K562 (cell line): ENCODE measurements around the gene TARBP1. TPM values are rescaled to one million over a fixed set of nuclear protein-coding genes. Genes with fewer than 3 reads are reported as not detected.

Experiments used
- ATAC-seq: fragments of 200-7000 bp; cut with Tn5 transposase; 3 replicates; pipeline ENCODE4 v1.9.1; 2020; ENCODE audit warnings: moderate library complexity
- BruUV-seq: library from RNA; stranded (reverse); fragments of 400-500 nt; replicated peaks from 2 replicates; lab custom pipeline; 2021; lab: Mats Ljungman, UMichigan
- CTCF ChIA-PET: fragments of 300-600 bp; formaldehyde crosslinking; extraction: SDS; loops from one replicate; lab custom pipeline; 2021; ENCODE audit warnings: low intra/inter-chr PET ratio; lab: Yijun Ruan, JAX
- POLR2A ChIA-PET: fragments of 300-600, 350-650 bp; sonication (Branson Sonifier 250); formaldehyde crosslinking; extraction: SDS; loops from one replicate; lab custom pipeline; 2021; ENCODE audit warnings: antibody characterized with exemption, inconsistent platforms; lab: Yijun Ruan, JAX
- DNase-seq, 4 experiments: peaks; one replicate each; pipeline versions ENCODE4 v3.0.0 to v3.0.0-alpha.2; 2011 to 2018; ENCODE audit warnings: low spot score in 3 of 4, mixed read lengths in 3 of 4; ENCODE audit errors: extremely low read depth in 1 of 4
- FAIRE-seq: peaks from 2 replicates; lab custom pipeline; 2011; peaks lifted over from hg19 to GRCh38; lab: Jason Lieb, UNC
- H2AFZ ChIP-seq: 2 replicates; pipeline ENCODE4 v1.6.0; 2011; ENCODE audit warnings: low read depth, low read length, control low read depth, inconsistent platforms
- H3K27ac ChIP-seq: fragments of 200-600 bp; 3 replicates; pipeline ENCODE4 v1.8.0; 2011; ENCODE audit warnings: low read depth, mild to moderate bottlenecking, control low read depth, inconsistent platforms, low read length, moderate library complexity, mixed read lengths; ENCODE audit errors: extremely low read depth
- H3K27me3 ChIP-seq, 2 experiments: fragments of 300-600 bp in 1 of 2; 2 replicates in 1 of 2; 3 replicates in 1 of 2; pipeline versions ENCODE4 v1.6.0 to v1.8.0; 2011; ENCODE audit warnings: inconsistent platforms in 2 of 2, low read length in 2 of 2, mild to moderate bottlenecking in 1 of 2, mixed read lengths in 1 of 2, moderate library complexity in 1 of 2; ENCODE audit not compliant: control insufficient read depth in 2 of 2, insufficient read depth in 2 of 2
- H3K36me3 ChIP-seq: fragments of 300-600 bp; 3 replicates; pipeline ENCODE4 v1.8.0; 2011; ENCODE audit warnings: mild to moderate bottlenecking, low read length, inconsistent platforms; ENCODE audit not compliant: control insufficient read depth, insufficient read depth
- H3K4me1 ChIP-seq, 2 experiments: fragments of 200-600 bp in 1 of 2; replicated peaks in 1 of 2; 2 replicates in 1 of 2; 3 replicates in 1 of 2; pipeline versions ENCODE4 v1.5.1 to v1.8.0; 2011; ENCODE audit warnings: inconsistent platforms in 2 of 2, low read length in 2 of 2, mild to moderate bottlenecking in 1 of 2, mixed read lengths in 1 of 2, moderate library complexity in 1 of 2; ENCODE audit not compliant: control insufficient read depth in 2 of 2, insufficient read depth in 2 of 2
- H3K4me2 ChIP-seq: 2 replicates; pipeline ENCODE4 v1.6.1; 2011; ENCODE audit warnings: low read length, control low read depth, inconsistent platforms, mixed read lengths; ENCODE audit not compliant: insufficient read depth
- H3K4me3 ChIP-seq: fragments of 200-600 bp; sonication (generic), shearing (Covaris generic); 2 replicates; pipeline ENCODE4 v1.5.1; 2016; ENCODE audit warnings: control low read depth, inconsistent platforms
- H3K79me2 ChIP-seq: fragments of 200-600 bp; 3 replicates; pipeline ENCODE4 v1.8.0; 2011; ENCODE audit warnings: low read length, inconsistent platforms; ENCODE audit not compliant: control insufficient read depth, insufficient read depth
- H3K9ac ChIP-seq, 2 experiments: 2 replicates each; pipeline versions ENCODE4 v1.6.0 to v1.6.1; 2011; ENCODE audit warnings: low read depth in 2 of 2, low read length in 2 of 2, control low read depth in 1 of 2, inconsistent platforms in 1 of 2, mild to moderate bottlenecking in 1 of 2, mixed read lengths in 1 of 2; ENCODE audit not compliant: insufficient read depth in 1 of 2
- H3K9me1 ChIP-seq: one replicate; pipeline ENCODE4 v1.6.0; 2011; ENCODE audit warnings: inconsistent platforms, mild to moderate bottlenecking, low read length, moderate library complexity; ENCODE audit not compliant: control insufficient read depth, insufficient read depth
- H3K9me3 ChIP-seq: replicated peaks from 2 replicates; pipeline ENCODE4 v1.5.1; 2011; ENCODE audit warnings: low read depth, low read length, inconsistent platforms; ENCODE audit not compliant: control insufficient read depth, insufficient read depth
- H4K20me1 ChIP-seq: replicated peaks from 2 replicates; pipeline ENCODE4 v1.6.1; 2011; ENCODE audit warnings: low read length, inconsistent platforms, mixed read lengths; ENCODE audit not compliant: control insufficient read depth, insufficient read depth
- BCOR ChIP-seq: fragments of 450-650 bp; IDR thresholded peaks from 2 replicates; pipeline ENCODE4 v1.6.1; 2016
- BRF1 ChIP-seq: IDR thresholded peaks from 3 replicates; pipeline ENCODE4 v1.6.1; 2011; ENCODE audit warnings: borderline replicate concordance, mild to moderate bottlenecking; ENCODE audit not compliant: insufficient read length; ENCODE audit errors: extremely low read depth
- CREBBP ChIP-seq: IDR thresholded peaks from one replicate; pipeline ENCODE4 v1.6.1; 2012; ENCODE audit warnings: low read depth, mild to moderate bottlenecking, control low read depth, inconsistent platforms, low read length
- ETV6 ChIP-seq, 3 experiments: fragments of 150-350 bp in 1 of 3; sonication (generic) in 1 of 3; formaldehyde crosslinking in 1 of 3; IDR thresholded peaks; 2 replicates each; pipeline versions ENCODE4 v1.6.1 to v1.8.0; 2014 to 2022; ENCODE audit warnings: borderline replicate concordance in 2 of 3, low read depth in 2 of 3, antibody characterized with exemption in 1 of 3, low read length in 1 of 3, mild to moderate bottlenecking in 1 of 3, missing genetic modification reagents in 1 of 3
- GABPA ChIP-seq: fragments of 200-800 bp; sonication (Bioruptor generic); conservative IDR thresholded peaks from 2 replicates; pipeline ENCODE4 v1.6.1; 2016; ENCODE audit warnings: low read depth, missing genetic modification characterization, missing compliant biosample characterization
- HCFC1 ChIP-seq: IDR thresholded peaks from 2 replicates; pipeline ENCODE4 v1.6.1; 2012; ENCODE audit warnings: low read depth, low read length, improper control_type of control experiment
- IFI16 ChIP-seq: fragments of 250-450 bp; sonication (Bioruptor Pico); IDR thresholded peaks from 2 replicates; pipeline ENCODE4 v2.1.2; 2022; ENCODE audit warnings: mild to moderate bottlenecking, inconsistent platforms
- KAT2B ChIP-seq: IDR thresholded peaks from one replicate; pipeline ENCODE4 v1.6.1; 2012; ENCODE audit warnings: low read depth, mild to moderate bottlenecking, control low read depth, inconsistent platforms, low read length, moderate library complexity
- NUFIP1 ChIP-seq: fragments of 450-650 bp; IDR thresholded peaks from 2 replicates; pipeline ENCODE4 v1.6.1; 2018; ENCODE audit not compliant: partially characterized antibody
- POLR2G ChIP-seq: fragments of 200-400 bp; formaldehyde crosslinking; IDR thresholded peaks from 2 replicates; pipeline ENCODE4 v1.6.1; 2017; ENCODE audit warnings: low read depth, mild to moderate bottlenecking, antibody characterized with exemption, low read length, moderate library complexity
- RBM17 ChIP-seq: fragments of 200-400 bp; formaldehyde crosslinking; IDR thresholded peaks from 2 replicates; pipeline ENCODE4 v1.6.1; 2017; ENCODE audit warnings: low read depth, mild to moderate bottlenecking, low read length, borderline replicate concordance
- SAFB ChIP-seq: fragments of 200-400 bp; formaldehyde crosslinking; IDR thresholded peaks from 2 replicates; pipeline ENCODE4 v1.6.1; 2017; ENCODE audit warnings: low read depth, low read length, borderline replicate concordance
- SMAD1 ChIP-seq: fragments of 150-350 bp; IDR thresholded peaks from 2 replicates; pipeline ENCODE4 v1.6.1; 2014; ENCODE audit warnings: low read length, low read depth; ENCODE audit not compliant: partially characterized antibody
- TCFL5 ChIP-seq: fragments of 250-450 bp; sonication (Bioruptor Pico); conservative IDR thresholded peaks from 2 replicates; pipeline ENCODE4 v1.6.1; 2021; ENCODE audit warnings: mild to moderate bottlenecking, moderate library complexity, matching md5 sums
- ZNF75A ChIP-seq: fragments of 450-650 bp; formaldehyde crosslinking; IDR thresholded peaks from 2 replicates; pipeline ENCODE4 v1.4.0; 2020; ENCODE audit warnings: mild to moderate bottlenecking
- ZNF780A ChIP-seq: fragments of 250-450 bp; sonication (Bioruptor Pico); IDR thresholded peaks from 2 replicates; pipeline ENCODE4 v1.5.0; 2021; ENCODE audit warnings: mild to moderate bottlenecking
- WGBS: fragments of 100-300 bp; shearing (Covaris generic); methylation state at CpG from one replicate; pipeline ENCODE4 v1.1.6; 2016; ENCODE audit warnings: low coverage, mixed read lengths; ENCODE audit not compliant: insufficient coverage; ENCODE audit errors: missing lambda C conversion rate; 5-methylcytosine and 5-hydroxymethylcytosine counted together
- in situ Hi-C: fragments of 300-500 bp; cut with MboI; formaldehyde crosslinking; loops from 4 replicates; pipeline ENCODE4 v1.15.0; 2018; ENCODE audit warnings: inconsistent platforms, mixed read lengths
- intact Hi-C: fragments of 100-400 bp; cut with micrococcal nuclease; formaldehyde crosslinking; loops from 2 replicates; pipeline ENCODE4 v1.14.2; 2022
- polyA plus RNA-seq, 8 experiments: library from polyadenylated mRNA; depleted of rRNA in 4 of 8; stranded (reverse) in 5 of 8; unstranded in 3 of 8; fragments of >200 nt; fragmentation: Nextera tagmentation in 2 of 8; fragmentation: Illumina TruSeq in 1 of 8; extraction: Ambion mirVana in 2 of 8; extraction: Trizol in 1 of 8; gene quantifications; 2 replicates each; pipeline versions ENCODE4 v1.2.1 to v1.2.3, GENCODE V29; 2011 to 2014; ENCODE audit warnings: inconsistent platforms in 1 of 8, missing spikeins in 1 of 8
- total RNA-seq, 7 experiments: library from RNA; depleted of rRNA in 6 of 7; stranded (reverse); fragments of >200 nt in 6 of 7; fragmentation: Illumina TruSeq in 2 of 7; extraction: Trizol in 2 of 7; gene quantifications; 2 replicates each; pipeline versions ENCODE4 v1.2.1 to v1.2.3, GENCODE V29; 2011 to 2021; ENCODE audit warnings: low replicate concordance in 1 of 7
- TF ChIP-seq, protein P1 (sequence below): fragments of 450-650 bp; IDR thresholded peaks from 2 replicates; pipeline ENCODE4 v1.6.1; 2016; ENCODE audit warnings: mild to moderate bottlenecking
- TF ChIP-seq, protein P2 (sequence below): fragments of 450-650 bp; formaldehyde crosslinking; conservative IDR thresholded peaks from 2 replicates; pipeline ENCODE4 v1.4.0; 2022; ENCODE audit warnings: mild to moderate bottlenecking, missing genetic modification characterization

The TARBP1 gene
- total and polyA plus RNA-seq, 9 of the 15 experiments (the other 6 are each of a cell fraction or from before 2014, with no cell fraction given): 8.8 to 48.0 (median 22.9) TPM

DNA sequence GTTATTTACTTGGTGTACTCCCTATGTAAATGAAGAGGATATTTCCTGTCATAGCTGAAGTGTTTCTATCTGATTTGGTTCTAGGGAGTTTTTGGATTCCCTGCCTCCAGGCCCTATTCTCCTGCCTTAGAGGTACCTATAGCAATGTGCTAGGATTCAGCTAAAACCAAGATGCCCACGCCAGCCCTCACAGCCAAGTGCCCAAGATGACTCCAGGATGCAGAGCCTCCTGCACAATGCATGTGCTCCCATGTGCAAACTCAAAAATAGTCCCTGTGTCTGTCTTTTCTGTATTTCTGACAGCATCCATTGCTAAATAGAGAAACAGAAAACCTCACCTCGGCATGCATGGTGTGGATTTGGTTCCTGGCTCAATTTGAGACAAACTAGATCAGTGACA lies 887 bp upstream of the TARBP1 start:
- no peak overlapping the region for H3K9ac ChIP-seq
- H3K79me2 ChIP-seq: peaks cover 7% of the 10 kb centered on the region; the same call in 2 of the 3 replicates
- no peaks in the 10 kb centered on the region for H3K9me3 ChIP-seq
- ChIA-PET CTCF (no interaction called here), POLR2A (interaction anchor here (0.8 to 2.8 kb wide), 4 partner anchors 64 to 1281 kb away, joined by 3 to 8 read pairs (median 6); partner anchors contain the start of gene IRF2BP2)
- in situ Hi-C loops (loop anchor here (5.0 to 10.0 kb wide), 2 partner anchors 158 to 355 kb away; no protein-coding TSS in a partner anchor), intact Hi-C loops (loop anchor here (2.0 to 5.0 kb wide), 3 partner anchors 107 to 1237 kb away; partner anchors contain the start of gene COA6)
- H3K36me3 ChIP-seq: no peaks in the 10 kb centered on the region
- H2AFZ ChIP-seq: peak overlapping the region; percentile 13; the same call in 1 of the 2 replicates
- ATAC-seq: no peak
- DNase-seq: no peak
- no peak for TF ChIP-seq CREBBP
- TF ChIP-seq ZNF780A (CRISPR knock-in tag): no peak
- TF ChIP-seq, protein P1, sequence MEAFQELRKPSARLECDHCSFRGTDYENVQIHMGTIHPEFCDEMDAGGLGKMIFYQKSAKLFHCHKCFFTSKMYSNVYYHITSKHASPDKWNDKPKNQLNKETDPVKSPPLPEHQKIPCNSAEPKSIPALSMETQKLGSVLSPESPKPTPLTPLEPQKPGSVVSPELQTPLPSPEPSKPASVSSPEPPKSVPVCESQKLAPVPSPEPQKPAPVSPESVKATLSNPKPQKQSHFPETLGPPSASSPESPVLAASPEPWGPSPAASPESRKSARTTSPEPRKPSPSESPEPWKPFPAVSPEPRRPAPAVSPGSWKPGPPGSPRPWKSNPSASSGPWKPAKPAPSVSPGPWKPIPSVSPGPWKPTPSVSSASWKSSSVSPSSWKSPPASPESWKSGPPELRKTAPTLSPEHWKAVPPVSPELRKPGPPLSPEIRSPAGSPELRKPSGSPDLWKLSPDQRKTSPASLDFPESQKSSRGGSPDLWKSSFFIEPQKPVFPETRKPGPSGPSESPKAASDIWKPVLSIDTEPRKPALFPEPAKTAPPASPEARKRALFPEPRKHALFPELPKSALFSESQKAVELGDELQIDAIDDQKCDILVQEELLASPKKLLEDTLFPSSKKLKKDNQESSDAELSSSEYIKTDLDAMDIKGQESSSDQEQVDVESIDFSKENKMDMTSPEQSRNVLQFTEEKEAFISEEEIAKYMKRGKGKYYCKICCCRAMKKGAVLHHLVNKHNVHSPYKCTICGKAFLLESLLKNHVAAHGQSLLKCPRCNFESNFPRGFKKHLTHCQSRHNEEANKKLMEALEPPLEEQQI: no peak
- no peak for TF ChIP-seq BCOR
- no peak for TF ChIP-seq POLR2G
- no peak for TF ChIP-seq RBM17
- TF ChIP-seq, protein P2, sequence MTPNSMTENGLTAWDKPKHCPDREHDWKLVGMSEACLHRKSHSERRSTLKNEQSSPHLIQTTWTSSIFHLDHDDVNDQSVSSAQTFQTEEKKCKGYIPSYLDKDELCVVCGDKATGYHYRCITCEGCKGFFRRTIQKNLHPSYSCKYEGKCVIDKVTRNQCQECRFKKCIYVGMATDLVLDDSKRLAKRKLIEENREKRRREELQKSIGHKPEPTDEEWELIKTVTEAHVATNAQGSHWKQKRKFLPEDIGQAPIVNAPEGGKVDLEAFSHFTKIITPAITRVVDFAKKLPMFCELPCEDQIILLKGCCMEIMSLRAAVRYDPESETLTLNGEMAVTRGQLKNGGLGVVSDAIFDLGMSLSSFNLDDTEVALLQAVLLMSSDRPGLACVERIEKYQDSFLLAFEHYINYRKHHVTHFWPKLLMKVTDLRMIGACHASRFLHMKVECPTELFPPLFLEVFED (CRISPR knock-in tag): no peak
- TF ChIP-seq BRF1: no peak
- no peak for TF ChIP-seq KAT2B
- TF ChIP-seq SAFB: no peak
- TF ChIP-seq TCFL5 (CRISPR knock-in tag): no peak
- TF ChIP-seq GABPA (tag): no peak
- TF ChIP-seq ZNF75A (CRISPR knock-in tag): no peak
- TF ChIP-seq HCFC1: no peak
- TF ChIP-seq IFI16 (CRISPR knock-in tag): no peak
- no peak for TF ChIP-seq SMAD1
- TF ChIP-seq NUFIP1: no peak
- no peak for TF ChIP-seq ETV6 (IDR thresholded peaks at IDR 0.05; ENCODE audit: borderline replicate concordance in 1 of 2, low read depth in 2 of 2, low read length in 1 of 2)
- no peak for TF ChIP-seq ETV6 (CRISPR knock-in tag; IDR thresholded peaks at IDR 0.05; ENCODE audit: borderline replicate concordance)
- H3K9me1 ChIP-seq: no peaks in the 10 kb centered on the region
- H3K4me1 ChIP-seq: peaks cover 8 to 24% of the 10 kb centered on the region in 2 experiments; a peak in 4 of 5 replicates
- FAIRE-seq: no peak
- H3K4me3 ChIP-seq: no peak overlapping the region
- no peak overlapping the region for H3K4me2 ChIP-seq
- no TSS peak for BruUV-seq
- no peaks in the 10 kb centered on the region for H4K20me1 ChIP-seq
- 25% methylated on average over 2 of the region's 2 CpGs for WGBS
- H3K27ac ChIP-seq: no peak overlapping the region
- H3K27me3 ChIP-seq: peaks cover 0 to 7% of the 10 kb centered on the region in 2 experiments; a peak in 1 of 5 replicates
